Cortex of kidney (tissue), 1 donor: Measurements from ENCODE around the gene TMEM131L.
"Not testable (repeated sequence)": the region's sequence is repeated elsewhere in the genome, so short reads cannot be mapped to it uniquely, and the experiment has no call there.

Experiments
- DNase-seq: peaks from one replicate; lab custom pipeline; 2025; lab: John Stamatoyannopoulos, UW

Gene TMEM131L

DNA sequence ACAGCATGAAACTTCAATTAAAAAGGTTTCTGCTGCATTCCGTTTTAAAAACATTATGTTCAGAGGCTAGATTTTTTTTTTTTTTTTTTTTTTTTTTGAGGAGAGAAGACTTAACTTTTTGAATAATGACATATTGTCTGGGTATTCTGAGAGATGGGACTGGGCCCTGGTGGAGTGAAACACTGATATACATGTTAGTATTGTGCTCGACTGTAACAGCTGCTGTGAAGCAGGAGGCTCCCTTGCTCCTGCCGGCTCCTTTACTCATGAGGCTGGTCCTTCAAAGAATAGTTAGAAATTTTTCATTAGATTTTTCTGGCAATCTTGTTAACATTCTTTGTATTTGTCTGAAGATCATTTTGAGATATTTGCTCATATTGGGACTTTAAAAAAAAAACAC lies 73.3 kb downstream of the TMEM131L start:
- no peak for DNase-seq

- DNase-seq: no peak
Measured at GRCh38 chr4:153541456-153542096, 75.4 kb downstream of the TMEM131L start.

- no peak for DNase-seq
Measured at GRCh38 chr4:153542131-153542530, 76.0 kb downstream of the TMEM131L start.

- DNase-seq: no peak
Measured at GRCh38 chr4:153542834-153543233, 76.7 kb downstream of the TMEM131L start.

GRCh38 chr4:153543351-153543750 lies 77.2 kb downstream of the TMEM131L start:
- no peak for DNase-seq

DNA sequence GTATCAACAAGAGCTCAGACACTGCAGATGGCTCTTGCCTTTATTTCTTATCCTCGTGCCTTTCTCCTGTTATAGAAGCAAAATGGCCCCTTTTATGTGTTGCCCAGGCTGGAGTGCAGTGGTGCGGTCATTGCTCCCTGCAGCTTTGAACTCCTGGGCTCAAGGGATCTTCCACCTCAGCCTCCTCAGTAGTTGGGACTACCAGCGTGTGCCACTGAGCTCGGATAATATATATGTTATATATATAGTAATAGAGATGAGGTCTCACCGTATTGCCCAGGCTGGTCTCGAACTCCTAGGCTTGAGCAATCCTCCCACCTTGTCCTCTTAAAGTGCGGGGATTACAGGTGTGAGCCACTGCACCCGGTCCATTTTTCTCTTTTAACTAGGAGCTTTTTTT lies 79.7 kb downstream of the TMEM131L start:
- no peak for DNase-seq

- no peak for DNase-seq
Measured at GRCh38 chr4:153546280-153546679, 80.1 kb downstream of the TMEM131L start.

DNA sequence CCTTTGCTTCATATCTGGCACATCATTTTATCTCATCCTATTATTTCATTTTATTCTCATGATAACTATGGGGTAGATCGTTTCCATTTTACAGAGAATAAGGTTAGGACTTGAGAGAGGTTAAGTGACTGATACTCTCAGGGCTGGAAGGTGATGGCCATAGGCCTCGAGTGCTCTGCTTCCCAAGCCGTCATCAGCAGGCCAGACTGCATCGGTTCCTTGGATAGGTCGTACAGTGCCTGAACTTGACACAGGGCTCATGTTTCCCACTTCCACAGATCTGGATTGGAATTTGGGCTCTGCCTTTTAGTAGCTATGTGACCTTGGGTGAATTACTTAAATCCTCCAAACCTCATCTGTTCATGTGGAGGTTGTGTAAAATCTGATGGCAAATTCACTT lies 81.4 kb downstream of the TMEM131L start:
- no peak for DNase-seq

- DNase-seq: not testable (repeated sequence)
Measured at GRCh38 chr4:153548907-153549306, 82.7 kb downstream of the TMEM131L start.

DNA sequence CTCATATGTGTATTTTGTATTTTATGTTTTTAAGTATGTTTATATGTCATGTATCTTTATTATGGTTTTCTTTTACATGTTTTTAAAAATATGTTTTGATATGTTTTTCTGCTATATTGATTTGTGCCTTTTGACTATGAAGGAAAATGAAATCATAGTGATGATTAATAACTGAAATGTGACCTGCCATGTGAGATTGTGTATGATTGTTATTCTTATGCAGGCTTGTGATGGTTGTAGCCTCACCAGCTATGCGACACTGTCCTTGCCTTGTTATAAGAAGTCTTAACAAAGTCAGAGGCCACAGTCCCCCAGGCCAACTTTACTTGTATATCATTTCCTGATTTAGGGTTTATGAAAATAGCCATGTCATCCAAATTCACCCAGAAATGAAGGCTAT lies 83.2 kb downstream of the TMEM131L start:
- DNase-seq: no peak

DNA sequence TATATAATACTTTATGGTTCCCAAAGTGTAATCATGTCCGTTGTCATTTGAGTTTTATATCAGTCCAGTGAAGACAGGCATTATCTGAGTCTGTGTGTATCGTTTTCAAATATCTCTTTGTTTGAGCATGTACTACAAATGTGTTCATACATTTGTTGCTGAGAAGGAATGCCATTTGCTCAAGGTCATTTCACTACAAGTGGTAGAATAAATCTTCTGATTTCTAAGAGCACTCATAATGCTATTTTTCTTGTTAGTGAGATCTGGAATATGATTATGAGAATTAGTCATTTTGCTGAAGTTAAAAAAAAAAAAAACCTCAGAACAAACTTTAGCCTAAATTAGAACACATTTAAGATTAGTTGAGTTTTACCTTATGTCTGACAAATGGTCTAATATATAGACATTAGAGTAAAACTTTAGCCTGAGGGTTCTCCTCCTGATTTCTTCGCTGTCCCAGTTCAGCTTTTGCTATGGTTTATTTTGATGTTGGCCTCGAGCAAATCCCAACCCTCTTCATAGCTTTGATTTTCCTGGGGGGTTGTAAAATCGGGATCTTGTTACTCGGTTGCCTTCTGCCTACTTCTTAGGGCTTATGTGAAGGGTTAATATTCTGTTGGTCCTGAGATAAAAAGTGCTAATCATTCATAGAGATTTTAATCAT lies 87.1 kb downstream of the TMEM131L start:
- no peak for DNase-seq

DNA sequence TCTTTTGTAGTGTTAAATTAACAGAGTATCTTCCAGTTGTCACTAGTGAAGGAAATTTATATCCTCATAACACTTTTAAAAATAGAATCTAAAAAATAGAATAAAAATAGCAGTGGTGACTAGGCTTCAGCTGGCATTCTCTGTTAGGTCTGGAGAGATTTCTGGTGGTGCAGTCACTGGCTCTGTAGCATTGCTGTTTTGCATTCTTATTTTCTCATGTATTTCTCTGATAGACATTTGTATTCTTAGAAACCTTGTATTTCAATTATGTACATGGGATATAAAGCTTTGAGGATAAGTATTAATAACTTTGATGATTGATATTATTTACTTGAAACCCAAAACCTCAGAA lies 87.6 kb downstream of the TMEM131L start:
- DNase-seq: no peak

DNA sequence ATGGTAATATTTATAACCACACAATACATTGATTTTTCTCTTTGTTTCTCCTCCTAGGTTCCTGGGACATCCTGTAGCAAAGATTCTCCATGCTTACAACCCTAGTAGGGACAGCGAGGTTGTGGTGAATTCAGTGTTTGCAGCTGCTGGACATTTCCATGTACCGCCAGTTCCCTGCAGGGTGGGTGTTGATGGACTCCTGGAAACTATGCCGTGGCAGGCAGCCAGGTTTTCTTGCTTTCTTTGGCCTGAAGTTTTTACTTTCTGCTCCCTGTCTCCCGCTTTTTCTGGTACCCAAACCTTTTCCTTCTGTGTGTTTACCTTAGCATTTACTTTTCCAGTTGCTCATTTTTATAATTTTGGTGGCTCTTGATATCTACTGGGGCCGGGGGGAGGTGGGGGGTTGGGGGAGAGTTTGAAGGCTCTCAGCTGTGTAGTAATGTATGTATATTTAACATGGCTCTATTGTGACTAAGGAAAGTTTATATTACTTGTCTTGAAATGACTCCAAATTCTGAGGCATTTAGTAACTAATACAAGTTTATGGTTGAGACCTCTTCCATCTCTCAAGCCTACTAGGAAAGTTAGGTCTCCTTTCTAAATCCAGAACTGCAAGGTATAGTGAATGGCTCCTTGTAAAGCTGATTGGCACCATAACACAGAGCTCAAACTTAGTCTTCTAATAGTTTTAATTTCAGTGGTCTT lies 89.7 kb downstream of the TMEM131L start:
- DNase-seq: no peak

GRCh38 chr4:153556435-153556815 lies 90.3 kb downstream of the TMEM131L start:
- no peak for DNase-seq

GRCh38 chr4:153560908-153561307 lies 94.7 kb downstream of the TMEM131L start:
- DNase-seq: no peak

- DNase-seq: no peak
Measured at GRCh38 chr4:153564630-153565525, 98.7 kb downstream of the TMEM131L start.

DNA sequence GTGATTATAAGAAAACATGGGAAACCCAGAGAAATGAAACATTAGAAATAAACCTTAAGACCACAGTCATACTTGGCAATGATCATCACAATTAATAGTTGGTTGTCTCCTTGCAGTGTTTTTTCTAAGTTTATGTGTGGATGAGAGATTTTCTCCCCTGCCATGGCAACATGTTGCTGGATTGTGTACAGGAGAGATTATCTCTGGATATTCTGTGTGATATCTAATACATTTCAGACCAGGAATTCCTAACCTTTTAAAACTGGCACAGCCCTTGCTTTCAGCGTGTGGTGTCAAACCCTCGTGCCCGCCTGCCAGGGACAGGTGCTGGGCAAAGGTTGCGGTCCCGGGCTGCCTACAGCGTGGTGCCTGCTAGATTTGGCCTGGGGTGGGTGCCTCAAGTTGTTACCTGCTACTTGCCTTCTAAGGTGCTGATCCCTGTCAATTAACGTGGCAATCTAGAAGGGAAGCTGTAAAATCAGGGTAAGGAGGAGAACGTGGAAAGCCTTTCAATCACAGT lies 100.5 kb downstream of the TMEM131L start:
- no peak for DNase-seq

- not testable (repeated sequence) for DNase-seq
Measured at GRCh38 chr4:153567660-153568059, 101.5 kb downstream of the TMEM131L start.

DNA sequence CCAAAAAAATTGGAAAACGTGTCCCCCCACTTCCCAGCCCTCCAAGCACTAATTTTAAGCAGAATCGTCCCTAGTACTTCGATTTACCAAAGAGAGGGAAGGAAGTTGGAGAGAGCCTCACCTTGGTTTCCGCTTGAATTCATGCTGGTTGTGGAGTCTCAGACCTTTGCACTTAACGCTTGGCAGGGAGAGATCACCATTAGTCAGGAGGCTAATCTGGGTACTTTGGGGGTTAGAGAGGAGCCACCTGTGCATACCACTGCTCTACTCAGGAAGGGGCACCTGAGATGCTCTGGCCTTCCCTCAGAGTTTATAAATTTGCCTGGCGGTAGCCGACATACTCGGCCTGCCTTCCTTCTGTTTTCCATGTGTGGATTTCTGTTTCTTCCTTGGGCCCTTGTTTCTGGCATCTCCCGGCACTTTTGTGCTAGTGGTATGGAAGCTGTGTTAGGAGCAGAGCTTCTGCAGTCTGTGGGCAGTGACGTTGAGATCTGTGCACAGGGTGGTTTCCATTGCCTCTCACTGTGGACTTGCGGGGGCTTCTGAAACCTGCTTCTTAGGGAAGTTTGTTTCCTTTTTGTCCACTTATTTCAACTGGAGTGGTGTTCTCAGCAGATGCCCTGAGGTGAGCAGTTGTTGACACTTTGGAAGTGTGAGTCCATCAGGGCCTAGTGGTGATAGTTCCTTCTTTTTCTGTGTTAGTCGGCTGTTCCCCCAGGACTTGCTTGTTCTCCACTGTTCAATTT lies 104.2 kb downstream of the TMEM131L start:
- DNase-seq: no peak

DNA sequence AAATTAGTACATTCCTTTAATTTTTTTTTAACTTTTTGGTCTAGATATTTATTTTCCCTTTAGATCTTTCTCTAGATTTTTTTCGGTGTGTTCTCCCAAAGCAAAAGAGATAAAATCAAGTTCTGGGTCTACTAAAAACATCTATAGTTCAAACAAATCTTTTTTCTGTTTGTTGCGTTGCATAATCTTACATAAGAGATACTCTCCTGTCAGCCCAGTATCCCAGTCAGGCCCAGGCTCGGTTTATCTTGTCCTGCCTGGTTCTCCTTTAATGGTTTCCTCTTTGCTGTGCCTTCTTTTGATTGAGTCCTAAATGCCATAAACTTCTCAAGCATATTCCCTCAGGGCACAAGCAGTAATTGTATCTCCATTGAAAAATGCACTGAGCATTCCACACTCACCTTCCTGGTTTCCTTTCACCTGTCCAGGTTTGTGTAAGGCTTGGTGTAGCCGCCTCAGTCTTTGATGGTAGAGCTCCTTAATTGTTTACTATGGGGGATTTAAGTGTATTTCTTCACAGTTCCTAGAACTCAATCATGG lies 104.9 kb downstream of the TMEM131L start:
- no peak for DNase-seq

DNA sequence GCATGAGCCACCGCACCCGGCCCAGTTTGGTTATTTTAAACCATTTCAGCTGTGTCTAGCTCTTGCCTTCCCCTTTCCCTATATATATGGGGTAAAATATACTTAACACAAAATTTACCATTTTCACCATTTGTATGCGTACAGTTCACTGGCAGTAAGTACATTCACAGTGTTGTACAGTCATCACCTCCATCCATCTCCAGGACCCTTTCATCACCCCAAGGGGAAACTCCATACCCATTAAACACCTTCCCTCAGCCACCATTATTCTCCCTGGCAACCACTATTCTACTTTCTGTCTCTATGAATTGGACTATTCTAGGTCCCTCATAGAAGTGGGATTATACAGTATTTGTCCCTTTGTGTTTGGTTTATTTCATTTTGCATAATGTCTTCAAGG lies 106.4 kb downstream of the TMEM131L start:
- DNase-seq: no peak
